SK-N-SH (cell line): Measurements from ENCODE around the gene SH2D3C. TPM values are rescaled to one million over a fixed set of nuclear protein-coding genes. Genes with fewer than 3 reads are reported as not detected.

Experiments used
- CTCF ChIA-PET: fragments of 300-600, 350-600 bp; formaldehyde crosslinking; extraction: SDS; loops from one replicate; lab custom pipeline; 2021; lab: Yijun Ruan, JAX
- POLR2A ChIA-PET: fragments of 350-600 bp; sonication (Branson Sonifier 250); formaldehyde crosslinking; extraction: SDS; loops from one replicate; lab custom pipeline; 2020; ENCODE audit warnings: antibody characterized with exemption, inconsistent platforms; lab: Yijun Ruan, JAX
- DNase-seq: peaks from one replicate; pipeline ENCODE4 v3.0.0; 2012
- H2AFZ ChIP-seq: fragments of 200-600 bp; sonication (generic); 2 replicates; pipeline ENCODE4 v1.8.1; 2016; ENCODE audit warnings: antibody characterized with exemption, mild to moderate bottlenecking, low read depth
- H3F3A ChIP-seq: fragments of 200-600 bp; sonication (generic); replicated peaks from 2 replicates; pipeline ENCODE3; 2016; ENCODE audit warnings: antibody characterized with exemption, mild to moderate bottlenecking; ENCODE audit not compliant: insufficient read depth
- H3K27ac ChIP-seq, 2 experiments: fragments of 200-500 bp in 1 of 2; fragments of 200-600 bp in 1 of 2; sonication (Bioruptor generic) in 1 of 2; sonication (generic), shearing (Covaris generic) in 1 of 2; 2 replicates each; pipeline versions ENCODE4 v1.5.1 to v1.6.1; 2014 to 2016; ENCODE audit warnings: low read depth in 2 of 2, inconsistent platforms in 1 of 2, low read length in 1 of 2, mild to moderate bottlenecking in 1 of 2, mixed read lengths in 1 of 2
- H3K27me3 ChIP-seq: fragments of 200-600 bp; sonication (generic), shearing (Covaris generic); 2 replicates; pipeline ENCODE4 v1.6.1; 2016; ENCODE audit warnings: mixed run types; ENCODE audit not compliant: insufficient read depth
- H3K36me3 ChIP-seq, 2 experiments: fragments of 200-500 bp in 1 of 2; fragments of 200-600 bp in 1 of 2; sonication (Bioruptor generic) in 1 of 2; sonication (generic) in 1 of 2; replicated peaks in 1 of 2; 2 replicates each; pipeline versions ENCODE3 to v1.5.1; 2014 to 2016; ENCODE audit warnings: low read length in 1 of 2, mild to moderate bottlenecking in 1 of 2; ENCODE audit not compliant: insufficient read depth in 2 of 2, control insufficient read depth in 1 of 2
- H3K4me1 ChIP-seq, 2 experiments: fragments of 200-500 bp in 1 of 2; fragments of 200-600 bp in 1 of 2; sonication (Bioruptor generic) in 1 of 2; sonication (generic), shearing (Covaris generic) in 1 of 2; 2 replicates each; pipeline versions ENCODE4 v1.5.1 to v1.6.1; 2014 to 2016; ENCODE audit warnings: low read depth in 1 of 2, low read length in 1 of 2, mixed run types in 1 of 2; ENCODE audit not compliant: insufficient read depth in 2 of 2, control insufficient read depth in 1 of 2
- H3K4me2 ChIP-seq: fragments of 200-600 bp; sonication (generic), shearing (Covaris generic); 2 replicates; pipeline ENCODE4 v1.6.1; 2017; ENCODE audit warnings: mixed run types
- H3K4me3 ChIP-seq, 2 experiments: fragments of 200-500 bp in 1 of 2; fragments of 200-600 bp in 1 of 2; sonication (Bioruptor generic) in 1 of 2; sonication (generic), shearing (Covaris generic) in 1 of 2; 2 replicates each; pipeline versions ENCODE4 v1.5.1 to v1.8.1; 2014 to 2016; ENCODE audit warnings: low read depth in 2 of 2, inconsistent platforms in 1 of 2, low read length in 1 of 2, mild to moderate bottlenecking in 1 of 2, mixed read lengths in 1 of 2, moderate library complexity in 1 of 2
- H3K79me2 ChIP-seq: fragments of 200-600 bp; sonication (generic); 2 replicates; pipeline ENCODE4 v1.8.1; 2017; ENCODE audit warnings: mild to moderate bottlenecking; ENCODE audit not compliant: insufficient read depth
- H3K9ac ChIP-seq: fragments of 200-600 bp; sonication (generic); 2 replicates; pipeline ENCODE4 v1.6.1; 2017; ENCODE audit warnings: mixed run types
- H3K9me2 ChIP-seq: fragments of 200-600 bp; sonication (generic); 2 replicates; pipeline ENCODE4 v1.6.1; 2017; ENCODE audit warnings: mixed run types
- H3K9me3 ChIP-seq: fragments of 200-600 bp; sonication (generic); 2 replicates; pipeline ENCODE4 v1.6.1; 2017; ENCODE audit warnings: mixed run types, mild to moderate bottlenecking, moderate library complexity
- H4K20me1 ChIP-seq: fragments of 200-600 bp; sonication (generic); 2 replicates; pipeline ENCODE4 v1.6.1; 2017; ENCODE audit warnings: mild to moderate bottlenecking, mixed run types; ENCODE audit not compliant: insufficient read depth
- EP300 ChIP-seq, 2 experiments: IDR thresholded peaks; 2 replicates each; pipeline versions ENCODE4 v1.4.0 to v1.6.1; 2012; ENCODE audit warnings: borderline replicate concordance in 1 of 2, low read depth in 1 of 2, low read length in 1 of 2
- EZH2phosphoT487 ChIP-seq: fragments of 200-600 bp; sonication (generic); IDR thresholded peaks from 2 replicates; pipeline ENCODE4 v1.6.1; 2017; ENCODE audit warnings: low read depth, mixed run types, mild to moderate bottlenecking, antibody characterized with exemption, moderate library complexity, borderline replicate concordance
- FOSL2 ChIP-seq: IDR thresholded peaks from 2 replicates; pipeline ENCODE4 v1.4.0; 2012; ENCODE audit warnings: low read depth, mild to moderate bottlenecking, moderate library complexity, borderline replicate concordance
- FOXJ3 ChIP-seq: sonication (generic); formaldehyde crosslinking; IDR thresholded peaks from 2 replicates; pipeline ENCODE4 v1.5.1; 2020; ENCODE audit warnings: mild to moderate bottlenecking, missing genetic modification reagents
- JUND ChIP-seq: IDR thresholded peaks from 2 replicates; pipeline ENCODE4 v1.4.0; 2012
- POLR2AphosphoS5 ChIP-seq: IDR thresholded peaks from 2 replicates; pipeline ENCODE4 v1.6.1; 2012; ENCODE audit warnings: low read depth, low read length
- REST ChIP-seq: IDR thresholded peaks from 2 replicates; pipeline ENCODE4 v1.6.1; 2012; ENCODE audit warnings: mild to moderate bottlenecking, low read depth, low read length, moderate library complexity
- RFX5 ChIP-seq: IDR thresholded peaks from 2 replicates; pipeline ENCODE4 v1.6.1; 2012; ENCODE audit warnings: mild to moderate bottlenecking, improper control_type of control experiment, low read length
- SIN3A ChIP-seq: IDR thresholded peaks from 2 replicates; pipeline ENCODE4 v1.6.1; 2012; ENCODE audit warnings: low read depth, mild to moderate bottlenecking, low read length, moderate library complexity, borderline replicate concordance
- TAF1 ChIP-seq: IDR thresholded peaks from 2 replicates; pipeline ENCODE4 v1.6.1; 2012; ENCODE audit warnings: low read depth, mild to moderate bottlenecking, low read length, moderate library complexity, borderline replicate concordance
- TEAD4 ChIP-seq: IDR thresholded peaks from 2 replicates; pipeline ENCODE4 v1.4.0; 2012; ENCODE audit warnings: mild to moderate bottlenecking, borderline replicate concordance; ENCODE audit not compliant: insufficient read depth
- USF1 ChIP-seq: IDR thresholded peaks from 2 replicates; pipeline ENCODE4 v1.4.0; 2012; ENCODE audit warnings: low read depth, borderline replicate concordance
- YY1 ChIP-seq: IDR thresholded peaks from 2 replicates; pipeline ENCODE4 v1.4.0; 2012; ENCODE audit warnings: low read depth, mild to moderate bottlenecking
- WGBS: methylation state at CpG from one replicate; pipeline ENCODE4 v1.1.6; 2017; ENCODE audit warnings: low lambda C conversion rate; 5-methylcytosine and 5-hydroxymethylcytosine counted together
- polyA plus RNA-seq, 3 experiments: library from polyadenylated mRNA; depleted of rRNA; stranded (reverse); fragments of >200 nt; gene quantifications; 2 replicates each; pipeline ENCODE4 v1.2.3, GENCODE V29; 2012
- TF ChIP-seq, protein P1 (sequence below): fragments of 150-350 bp; IDR thresholded peaks from 2 replicates; pipeline ENCODE4 v1.6.1; 2017; ENCODE audit warnings: antibody characterized with exemption, low read length, low read depth, borderline replicate concordance
- TF ChIP-seq, protein P2 (sequence below): IDR thresholded peaks from 2 replicates; pipeline ENCODE4 v1.4.0; 2012; ENCODE audit warnings: low read depth

The SH2D3C gene
- polyA plus RNA-seq, 1 of the 3 experiments (the other 2 are of a cell fraction) = 0.15 TPM

DNA sequence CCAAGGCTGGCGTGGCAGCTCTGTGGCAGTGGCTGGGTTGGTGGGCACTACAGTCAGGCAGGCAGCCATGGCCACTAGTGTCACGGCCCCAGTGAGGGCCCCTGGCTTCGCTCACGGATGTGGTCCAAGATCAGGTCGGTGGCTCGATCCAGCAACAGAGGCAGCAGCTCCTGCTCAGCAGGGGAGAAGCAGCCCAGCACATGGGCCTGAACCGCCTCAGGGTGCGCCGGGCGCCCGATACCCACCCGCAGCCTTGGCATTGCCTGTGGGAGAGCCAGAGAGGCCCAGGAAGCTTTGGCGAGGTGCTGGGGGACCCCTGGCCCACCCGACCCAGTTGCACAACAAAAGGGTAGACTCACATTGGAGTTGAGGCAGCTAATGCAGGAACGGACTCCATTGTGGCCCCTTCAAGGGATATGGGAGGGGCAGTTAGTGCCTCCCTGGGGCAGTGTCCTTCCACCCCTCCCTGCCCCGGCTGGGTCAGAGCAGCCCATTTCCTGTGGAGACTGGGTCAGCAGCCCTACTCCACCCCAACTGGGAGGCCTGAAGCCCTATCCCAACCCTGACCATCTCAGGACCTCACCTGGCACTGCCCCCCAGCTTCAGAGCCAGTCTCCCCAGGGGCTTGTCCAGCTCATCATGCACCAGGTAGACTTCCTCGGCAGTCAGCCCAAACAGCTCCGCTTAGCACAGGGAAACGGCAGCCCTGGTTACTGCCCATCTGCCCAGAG is 64.3 kb downstream of the SH2D3C start:
- 0 out of 2 replicates have a peak overlapping the region, but pooled peaks have one; percentile 36 for H3K9ac ChIP-seq
- peaks cover 0 to 15% of the 10 kb centered on the region in 2 experiments; a peak in 1 of 4 replicates for H3K4me1 ChIP-seq
- no peak for TF ChIP-seq USF1
- no peak for TF ChIP-seq TEAD4
- TF ChIP-seq SIN3A = no peak
- TF ChIP-seq RFX5 = no peak
- H3K9me2 ChIP-seq = no peaks in the 10 kb centered on the region
- DNase-seq = no peak
- no peaks in the 10 kb centered on the region for H3F3A ChIP-seq
- H3K79me2 ChIP-seq = peaks cover 13% of the 10 kb centered on the region; the same call in 1 of the 2 replicates
- no peaks in the 10 kb centered on the region for H3K9me3 ChIP-seq
- H2AFZ ChIP-seq = no peak overlapping the region
- H3K36me3 ChIP-seq = no peaks in the 10 kb centered on the region
- H3K27me3 ChIP-seq = no peaks in the 10 kb centered on the region
- no peak overlapping the region for H3K27ac ChIP-seq
- 63% methylated on average over 5 of the region's 19 CpGs for WGBS
- POLR2A ChIA-PET = no interaction called here
- peak overlapping the region; percentile 98 for H3K4me2 ChIP-seq
- H4K20me1 ChIP-seq = no peaks in the 10 kb centered on the region
- CTCF ChIA-PET = interaction anchor here (0.8 to 1.6 kb wide), 3 partner anchors 21 to 124 kb away, joined by 3 to 5 read pairs (median 4); partner anchors contain the start of gene TOR2A
- peak overlapping the region; percentile 59 to 94 for H3K4me3 ChIP-seq

DNA sequence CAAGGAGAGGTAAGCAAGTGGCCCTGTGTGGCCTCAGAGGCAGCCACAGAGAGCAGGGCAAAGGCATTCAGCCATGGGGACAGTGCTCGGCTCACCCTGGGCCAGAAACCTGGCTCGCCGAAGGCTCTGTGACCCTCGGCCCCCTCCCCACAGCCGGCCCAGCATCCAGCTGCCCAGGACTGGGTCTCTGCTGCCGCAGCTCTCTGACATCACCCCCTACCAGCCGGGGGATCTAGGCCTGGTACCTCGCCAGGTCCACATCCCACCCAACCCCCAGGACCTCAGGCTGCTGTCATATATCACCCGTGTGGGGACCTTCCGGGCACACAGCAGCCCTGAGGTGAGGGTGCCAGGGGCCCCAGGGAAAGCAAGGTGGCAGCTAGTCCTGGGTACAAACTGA is 65.6 kb downstream of the SH2D3C start:
- Histone ChIP-seq H2AFZ (no peak overlapping the region), H3K36me3 (no peaks in the 10 kb centered on the region), H3K4me1 (peaks cover 0 to 15% of the 10 kb centered on the region in 2 experiments; a peak in 1 of 4 replicates), H3K9ac (no peak overlapping the region), H3K27ac (no peak overlapping the region), H3K27me3 (no peaks in the 10 kb centered on the region), H3K4me2 (no peak overlapping the region), H4K20me1 (no peaks in the 10 kb centered on the region), H3K4me3 (no peak overlapping the region), H3F3A (no peaks in the 10 kb centered on the region), H3K9me2 (no peaks in the 10 kb centered on the region), H3K9me3 (no peaks in the 10 kb centered on the region), H3K79me2 (peaks cover 13% of the 10 kb centered on the region; the same call in 1 of the 2 replicates)
- 80% methylated on average over 1 of the region's 10 CpGs for WGBS
- no peak for TF ChIP-seq REST
- TF ChIP-seq POLR2AphosphoS5 = no peak
- TF ChIP-seq EP300 (IDR thresholded peaks at IDR 0.05; ENCODE audit: borderline replicate concordance in 1 of 2, low read depth in 1 of 2, low read length in 1 of 2) = no peak
- TF ChIP-seq FOSL2 = no peak
- no peak for TF ChIP-seq USF1
- no peak for TF ChIP-seq FOXJ3
- no peak for TF ChIP-seq TAF1
- TF ChIP-seq EZH2phosphoT487 = no peak
- TF ChIP-seq, protein P1, sequence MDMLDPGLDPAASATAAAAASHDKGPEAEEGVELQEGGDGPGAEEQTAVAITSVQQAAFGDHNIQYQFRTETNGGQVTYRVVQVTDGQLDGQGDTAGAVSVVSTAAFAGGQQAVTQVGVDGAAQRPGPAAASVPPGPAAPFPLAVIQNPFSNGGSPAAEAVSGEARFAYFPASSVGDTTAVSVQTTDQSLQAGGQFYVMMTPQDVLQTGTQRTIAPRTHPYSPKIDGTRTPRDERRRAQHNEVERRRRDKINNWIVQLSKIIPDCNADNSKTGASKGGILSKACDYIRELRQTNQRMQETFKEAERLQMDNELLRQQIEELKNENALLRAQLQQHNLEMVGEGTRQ = no peak
- TF ChIP-seq, protein P2, sequence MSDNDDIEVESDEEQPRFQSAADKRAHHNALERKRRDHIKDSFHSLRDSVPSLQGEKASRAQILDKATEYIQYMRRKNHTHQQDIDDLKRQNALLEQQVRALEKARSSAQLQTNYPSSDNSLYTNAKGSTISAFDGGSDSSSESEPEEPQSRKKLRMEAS = no peak
- no peak for TF ChIP-seq YY1
- TF ChIP-seq JUND = no peak
- ChIA-PET POLR2A (no interaction called here), CTCF (interaction anchor here (1.0 to 1.9 kb wide), 2 partner anchors 22 to 126 kb away, joined by 3 to 7 read pairs; partner anchors contain the start of gene TOR2A)
- DNase-seq = no peak
